HG02642 (cell line): ENCODE results near the gene IZUMO2.
"Not testable (repeated sequence)": the region's sequence is repeated elsewhere in the genome, so short reads cannot be mapped to it uniquely, and the experiment has no call there.

Experiments
- ATAC-seq: cut with Tn5 transposase; IDR thresholded peaks from one replicate; pipeline ENCODE4 v1.9.1; 2021; ENCODE audit warnings: mild to moderate bottlenecking; ENCODE audit not compliant: unreplicated experiment, poor library complexity

IZUMO2 gene

GRCh38 chr19:50187937-50188336 is 24.9 kb upstream of the IZUMO2 start:
- no peak for ATAC-seq

GRCh38 chr19:50184196-50184595 is 21.1 kb upstream of the IZUMO2 start:
- ATAC-seq = no peak

- ATAC-seq = no peak
Measured at GRCh38 chr19:50181121-50181520, 18.0 kb upstream of the IZUMO2 start.

GRCh38 chr19:50178859-50179537 is 15.9 kb upstream of the IZUMO2 start:
- no peak for ATAC-seq

- ATAC-seq = no peak
Measured at GRCh38 chr19:50178320-50178719, 15.2 kb upstream of the IZUMO2 start.

GRCh38 chr19:50176775-50177174 is 13.7 kb upstream of the IZUMO2 start:
- no peak for ATAC-seq

GRCh38 chr19:50175924-50176323 is 12.8 kb upstream of the IZUMO2 start:
- no peak for ATAC-seq

- no peak for ATAC-seq
Measured at GRCh38 chr19:50174100-50174793, 11.2 kb upstream of the IZUMO2 start.

GRCh38 chr19:50173127-50173526 is 10.0 kb upstream of the IZUMO2 start:
- no peak for ATAC-seq

- ATAC-seq = no peak
Measured at GRCh38 chr19:50172726-50173125, 9.6 kb upstream of the IZUMO2 start.

GRCh38 chr19:50171752-50172151 is 8.7 kb upstream of the IZUMO2 start:
- ATAC-seq = no peak

- ATAC-seq = no peak
Measured at GRCh38 chr19:50167314-50167721, 4.2 kb upstream of the IZUMO2 start.

GRCh38 chr19:50159078-50159477 is 4.0 kb downstream of the IZUMO2 start:
- no peak for ATAC-seq

- ATAC-seq = no peak
Measured at GRCh38 chr19:50158577-50158976, 4.5 kb downstream of the IZUMO2 start.

- no peak for ATAC-seq
Measured at GRCh38 chr19:50155520-50156109, 7.5 kb downstream of the IZUMO2 start.

- no peak for ATAC-seq
Measured at GRCh38 chr19:50154529-50154928, 8.6 kb downstream of the IZUMO2 start.

- no peak for ATAC-seq
Measured at GRCh38 chr19:50152578-50152977, 10.5 kb downstream of the IZUMO2 start.

GRCh38 chr19:50148528-50148927 is 14.6 kb downstream of the IZUMO2 start:
- no peak for ATAC-seq

GRCh38 chr19:50147462-50148423 is 15.3 kb downstream of the IZUMO2 start:
- peak; percentile 52 for ATAC-seq

GRCh38 chr19:50141921-50142320 is 21.2 kb downstream of the IZUMO2 start:
- not testable (repeated sequence) for ATAC-seq
